Mucosa of rectum (tissue), 2 donors: ENCODE measurements around the gene EEF1A2.
"Not testable (repeated sequence)": the region's sequence is repeated elsewhere in the genome, so short reads cannot be mapped to it uniquely, and the experiment has no call there.

Experiments used
- H3K27ac ChIP-seq, 2 donors: one replicate each; pipeline ENCODE4 v1.7.0; 2013; ENCODE audit warnings: inconsistent platforms in 2 of 2, low read depth in 2 of 2, low read length in 2 of 2
- H3K27me3 ChIP-seq, 2 donors: one replicate each; pipeline ENCODE4 v1.7.0; 2013; ENCODE audit warnings: low read length in 2 of 2; ENCODE audit not compliant: control insufficient read depth in 2 of 2, insufficient read depth in 2 of 2
- H3K36me3 ChIP-seq, 2 donors: one replicate each; pipeline ENCODE4 v1.7.0; 2013; ENCODE audit warnings: low read length in 2 of 2; ENCODE audit not compliant: control insufficient read depth in 2 of 2, insufficient read depth in 2 of 2
- H3K4me1 ChIP-seq, 2 donors: one replicate each; pipeline ENCODE4 v1.7.0; 2013; ENCODE audit warnings: low read length in 2 of 2, mild to moderate bottlenecking in 1 of 2; ENCODE audit not compliant: control insufficient read depth in 2 of 2, insufficient read depth in 2 of 2
- H3K4me3 ChIP-seq, 2 donors: one replicate each; pipeline ENCODE4 v1.7.0; 2013; ENCODE audit warnings: low read length in 2 of 2
- H3K9ac ChIP-seq, 2 donors: one replicate each; pipeline ENCODE4 v1.7.0; 2013; ENCODE audit warnings: low read length in 2 of 2, low read depth in 1 of 2, mild to moderate bottlenecking in 1 of 2
- H3K9me3 ChIP-seq, 2 donors: one replicate each; pipeline ENCODE4 v1.7.0; 2013; ENCODE audit warnings: low read length in 2 of 2; ENCODE audit not compliant: control insufficient read depth in 2 of 2
- donor health status: healthy.
- donor health status: Normal muscosa, but diverticular disease.

Gene EEF1A2

DNA sequence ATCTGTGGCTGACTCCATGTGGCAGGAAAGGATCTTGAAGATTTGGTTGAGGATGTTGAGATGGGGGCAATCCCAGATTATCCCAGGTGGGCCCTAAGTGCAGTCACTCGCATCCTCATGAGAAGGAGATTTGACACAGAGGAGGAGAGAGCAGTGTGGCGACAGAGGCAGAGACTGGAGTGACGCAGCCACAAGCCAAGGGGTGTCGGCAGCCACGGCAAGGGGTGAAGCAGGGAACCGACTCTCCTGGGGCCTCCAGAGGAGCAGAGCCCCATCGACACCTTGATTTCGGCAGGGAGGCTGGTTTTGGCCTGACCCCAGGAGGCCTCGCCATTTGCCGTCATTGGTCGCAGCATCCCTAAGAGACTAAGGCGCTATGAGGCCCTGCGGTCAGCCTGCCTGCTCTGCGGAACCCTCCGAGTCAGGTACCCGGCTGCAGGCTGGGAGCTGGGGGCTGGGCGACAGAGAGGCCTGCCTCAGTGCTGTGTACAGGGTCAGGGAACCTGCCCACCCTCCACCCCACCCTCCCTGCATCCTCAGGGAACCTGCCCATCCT lies 12.5 kb downstream of the EEF1A2 start:
- Histone ChIP-seq H3K4me3 (no peak overlapping the region), H3K4me1 (no peaks in the 10 kb centered on the region), H3K36me3 (no peaks in the 10 kb centered on the region), H3K9ac (no peak overlapping the region), H3K27ac (no peak overlapping the region), H3K27me3 (peaks cover 14 to 17% of the 10 kb centered on the region in 2 donors), H3K9me3 (no peaks in the 10 kb centered on the region)

DNA sequence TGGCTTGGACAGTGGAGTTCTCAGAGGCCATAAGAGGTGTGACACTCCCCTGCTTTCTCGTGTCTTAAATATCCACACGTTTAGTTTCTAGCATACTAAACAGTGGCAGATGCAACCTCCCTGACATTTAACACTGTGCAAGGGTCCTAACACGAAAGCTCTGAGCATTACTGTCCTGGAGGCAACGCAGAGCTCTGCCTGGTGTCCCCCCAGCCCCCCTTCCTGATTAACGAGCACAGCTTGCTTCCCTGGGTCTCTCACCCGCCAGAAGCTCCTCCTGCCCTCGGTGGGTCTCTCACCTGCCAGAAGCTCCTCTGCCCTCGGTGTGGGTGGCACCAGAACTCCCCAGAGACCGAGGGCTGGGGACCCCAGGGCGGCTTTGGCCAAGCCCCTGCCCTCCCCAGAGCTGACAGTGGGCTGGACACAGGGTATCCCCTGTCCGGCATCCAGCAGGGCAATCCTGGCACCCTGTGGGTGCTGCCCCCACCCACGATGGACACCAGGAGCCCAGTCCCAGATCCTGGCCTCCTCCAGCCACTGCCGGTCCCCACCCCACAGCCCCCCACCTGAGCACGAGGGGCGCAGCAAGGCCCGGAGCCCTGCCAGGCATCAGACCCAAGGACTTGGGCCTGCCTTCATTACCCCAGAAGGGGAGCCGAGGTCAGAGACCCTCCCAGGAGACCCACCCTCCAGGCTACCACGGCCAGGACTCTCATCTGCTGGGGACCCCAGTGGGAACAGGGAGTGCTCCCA lies 14.1 kb downstream of the EEF1A2 start:
- Histone ChIP-seq H3K4me1 (no peaks in the 10 kb centered on the region), H3K36me3 (no peaks in the 10 kb centered on the region), H3K4me3 (no peak overlapping the region), H3K27me3 (peaks cover 15 to 19% of the 10 kb centered on the region in 2 donors), H3K27ac (no peak overlapping the region), H3K9ac (no peak overlapping the region), H3K9me3 (no peaks in the 10 kb centered on the region)

DNA sequence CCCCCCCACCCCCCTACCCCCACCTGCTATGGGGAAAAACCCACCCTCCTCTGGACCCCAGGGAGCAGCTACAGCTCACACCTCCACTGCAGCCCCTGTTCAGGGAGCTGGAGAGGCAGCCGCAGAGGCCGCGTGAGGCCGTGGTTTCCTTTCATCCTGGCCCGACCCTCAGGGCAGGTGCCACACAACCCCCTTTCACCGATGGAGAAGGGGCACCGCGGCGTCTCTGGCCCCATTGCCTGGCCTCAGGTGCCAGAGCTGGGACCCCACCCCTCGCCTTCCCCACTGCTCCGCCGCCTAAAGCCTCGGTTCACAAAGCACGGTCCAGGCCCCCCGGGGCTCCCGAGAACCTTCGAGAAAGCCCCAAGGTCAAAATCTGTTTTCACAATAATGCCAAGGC lies 14.6 kb downstream of the EEF1A2 start:
- H3K27me3 ChIP-seq, result peaks cover 19 to 20% of the 10 kb centered on the region in 2 donors
- no peaks in the 10 kb centered on the region for H3K4me1 ChIP-seq
- H3K9ac ChIP-seq, result no peak overlapping the region
- H3K4me3 ChIP-seq, result no peak overlapping the region
- no peaks in the 10 kb centered on the region for H3K36me3 ChIP-seq
- no peak overlapping the region for H3K27ac ChIP-seq
- H3K9me3 ChIP-seq, result no peaks in the 10 kb centered on the region

DNA sequence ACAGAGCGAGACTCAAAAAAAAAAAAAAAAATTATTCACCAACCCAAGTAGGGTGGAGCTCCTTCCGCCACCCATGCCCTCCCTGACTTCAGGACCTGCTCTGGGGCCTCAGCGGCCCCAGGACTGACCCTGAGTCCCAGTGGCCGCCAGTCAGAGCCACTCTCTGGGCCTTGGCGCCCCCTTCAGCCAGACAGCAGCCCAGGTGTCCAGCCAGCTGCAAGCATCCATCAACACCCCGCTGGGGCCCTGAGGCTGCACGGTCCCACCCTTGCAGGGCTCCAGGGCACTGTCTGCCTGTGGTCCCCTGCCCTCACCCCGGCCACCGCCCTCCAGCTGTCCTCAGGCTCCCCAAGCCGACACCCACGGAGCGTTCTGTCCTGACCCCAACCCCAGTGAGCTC lies 15.0 kb downstream of the EEF1A2 start:
- no peak overlapping the region for H3K4me3 ChIP-seq
- no peaks in the 10 kb centered on the region for H3K36me3 ChIP-seq
- no peak overlapping the region for H3K27ac ChIP-seq
- H3K9ac ChIP-seq, result no peak overlapping the region
- H3K4me1 ChIP-seq, result no peaks in the 10 kb centered on the region
- H3K9me3 ChIP-seq, result no peaks in the 10 kb centered on the region
- H3K27me3 ChIP-seq, result peaks cover 20% of the 10 kb centered on the region in 2 donors

DNA sequence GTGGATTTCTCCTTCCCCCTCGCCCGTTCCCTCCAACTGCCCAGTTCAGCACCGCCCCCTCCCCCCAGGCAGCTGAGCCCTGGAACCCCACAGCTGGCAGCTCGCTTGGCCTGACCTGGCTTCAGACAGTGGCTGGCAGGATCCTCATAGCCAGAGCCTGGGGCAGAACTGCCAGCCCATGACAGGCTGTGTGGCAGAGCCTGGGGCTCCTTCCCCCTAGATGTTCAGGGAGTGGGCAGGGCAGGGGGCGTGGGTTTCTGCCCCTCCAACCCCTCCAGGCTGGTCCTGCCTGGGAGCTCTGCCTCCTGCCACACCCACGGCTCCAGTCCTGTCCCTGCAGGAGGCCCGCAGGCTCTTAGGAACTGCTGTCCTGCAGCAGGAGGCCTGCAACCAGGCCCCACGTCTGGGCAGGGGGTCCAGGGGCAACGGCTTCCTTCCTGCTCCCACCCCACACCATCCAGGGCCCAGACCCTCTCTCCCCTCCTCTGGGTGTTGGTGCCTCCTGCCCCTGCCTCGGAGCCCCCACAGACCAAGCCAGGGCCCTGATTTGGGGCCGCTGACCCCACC lies 16.8 kb downstream of the EEF1A2 start:
- Histone ChIP-seq H3K27me3 (peaks cover 17 to 19% of the 10 kb centered on the region in 2 donors), H3K9me3 (no peaks in the 10 kb centered on the region), H3K4me1 (no peaks in the 10 kb centered on the region)

DNA sequence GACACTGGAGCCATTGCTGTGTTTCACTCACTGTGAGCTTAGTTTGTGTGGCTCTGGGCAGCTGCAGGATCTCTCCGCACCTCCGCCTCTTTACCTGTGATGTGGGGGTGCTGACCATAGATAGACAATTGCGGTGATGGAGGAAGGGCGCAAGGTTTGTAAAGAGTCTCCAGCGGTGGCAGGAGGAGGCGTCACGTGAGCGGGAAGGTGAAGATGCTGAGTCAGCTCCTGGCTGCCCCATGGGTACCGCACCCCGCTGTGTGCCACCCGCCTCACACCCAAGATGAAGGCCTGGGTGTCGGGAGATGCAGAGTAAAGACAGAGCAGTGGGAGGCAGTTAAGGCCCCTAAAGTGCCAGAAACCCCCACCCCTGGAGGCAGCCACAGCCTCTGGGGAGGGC lies 17.4 kb downstream of the EEF1A2 start:
- Histone ChIP-seq H3K4me3 (no peak overlapping the region), H3K36me3 (no peaks in the 10 kb centered on the region), H3K9me3 (no peaks in the 10 kb centered on the region), H3K27me3 (peaks cover 19 to 20% of the 10 kb centered on the region in 2 donors), H3K9ac (no peak overlapping the region), H3K27ac (no peak overlapping the region), H3K4me1 (no peaks in the 10 kb centered on the region)

More for the DNA sequence above, 16.8 kb downstream of the EEF1A2 start:
- H3K9ac ChIP-seq, result no peak overlapping the region
- no peak overlapping the region for H3K27ac ChIP-seq
- no peaks in the 10 kb centered on the region for H3K36me3 ChIP-seq
- H3K4me3 ChIP-seq, result no peak overlapping the region

DNA sequence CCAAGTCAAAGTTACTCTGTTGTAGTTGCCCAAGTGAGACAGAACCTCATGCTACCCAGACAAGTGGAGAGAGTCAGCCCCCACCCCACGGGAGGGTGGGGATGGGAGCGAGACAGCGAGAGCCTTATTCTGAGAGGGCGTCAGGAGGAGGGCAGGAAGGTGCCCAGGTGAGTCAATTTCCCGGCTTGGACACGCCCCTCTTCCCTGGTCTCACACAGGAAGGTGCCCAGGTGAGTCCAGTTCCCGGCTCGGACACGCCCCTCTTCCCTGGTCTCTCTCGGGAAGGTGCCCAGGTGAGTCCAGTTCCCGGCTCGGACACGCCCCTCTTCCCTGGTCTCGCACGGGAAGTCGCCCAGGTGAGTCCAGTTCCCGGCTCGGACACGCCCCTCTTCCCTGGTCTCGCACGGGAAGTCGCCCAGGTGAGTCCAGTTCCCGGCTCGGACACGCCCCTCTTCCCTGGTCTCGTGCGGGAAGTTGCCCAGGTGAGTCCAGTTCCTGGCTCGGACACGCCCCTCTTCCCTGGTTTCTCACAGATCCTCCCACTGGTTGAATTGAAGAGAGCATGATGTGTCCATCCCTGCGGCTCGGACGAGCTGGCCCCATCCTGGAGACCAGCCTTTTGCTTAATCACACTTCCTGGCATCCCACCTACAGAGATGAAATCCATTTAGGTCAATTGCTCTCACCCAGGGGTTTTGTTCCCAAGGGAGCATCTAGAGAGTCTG lies 19.0 kb downstream of the EEF1A2 start:
- H3K4me3 ChIP-seq, H3K36me3 ChIP-seq, H3K27ac ChIP-seq, H3K9me3 ChIP-seq, H3K9ac ChIP-seq, H3K4me1 ChIP-seq: not testable (repeated sequence)
- H3K27me3 ChIP-seq, result peaks cover 20 to 23% of the 10 kb centered on the region in 2 donors

DNA sequence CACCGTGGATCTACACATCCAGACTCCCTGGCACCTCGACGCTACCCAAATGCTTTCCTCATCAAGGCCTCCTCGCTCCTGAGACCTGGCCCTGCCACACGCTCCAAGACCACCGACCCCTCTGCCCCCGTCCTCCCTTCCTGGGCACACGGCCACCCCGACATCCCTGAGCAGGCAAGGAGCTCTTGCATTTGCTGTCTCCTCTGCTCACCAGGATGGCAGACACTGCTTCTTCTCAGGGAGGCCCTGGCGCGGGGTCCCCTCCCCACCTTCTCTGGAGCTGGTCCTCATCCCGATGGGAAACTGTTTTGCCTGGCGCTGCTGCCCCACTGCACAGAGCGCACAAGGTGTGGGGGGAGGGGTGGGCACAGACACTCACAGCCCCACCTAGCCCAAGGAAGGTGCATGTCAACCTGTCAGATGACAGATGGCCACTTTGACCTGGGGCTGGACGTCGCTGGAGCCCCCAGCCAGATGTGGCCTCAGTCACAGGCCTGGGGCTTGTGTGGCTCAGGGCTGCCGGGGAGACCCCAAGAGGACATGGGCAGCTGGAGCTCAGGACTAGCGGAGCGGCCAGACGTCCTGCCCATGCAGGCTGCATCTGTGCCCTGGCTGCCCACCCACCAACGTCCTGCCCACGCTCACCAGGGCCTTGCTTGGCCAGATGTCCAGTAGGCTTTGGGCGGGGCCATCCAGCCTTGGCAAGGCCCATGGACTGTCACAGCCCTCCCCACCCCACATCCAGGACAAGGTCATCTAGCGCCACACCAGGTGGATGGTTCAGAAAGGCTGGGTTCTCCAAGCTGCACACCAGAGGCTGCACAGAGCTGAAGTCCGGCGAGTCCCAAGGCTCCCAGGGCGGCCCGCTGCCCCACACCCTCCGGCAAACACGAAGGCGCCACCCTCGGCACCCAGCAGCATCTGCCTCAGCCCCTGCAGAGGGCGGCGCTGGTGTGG lies 20.3 kb downstream of the EEF1A2 start:
- H3K27me3 ChIP-seq, result peaks cover 28 to 30% of the 10 kb centered on the region in 2 donors
- H3K9me3 ChIP-seq, result no peaks in the 10 kb centered on the region
- H3K27ac ChIP-seq, result no peak overlapping the region
- H3K4me3 ChIP-seq, result no peak overlapping the region
- H3K4me1 ChIP-seq, result no peaks in the 10 kb centered on the region
- no peaks in the 10 kb centered on the region for H3K36me3 ChIP-seq
- no peak overlapping the region for H3K9ac ChIP-seq

DNA sequence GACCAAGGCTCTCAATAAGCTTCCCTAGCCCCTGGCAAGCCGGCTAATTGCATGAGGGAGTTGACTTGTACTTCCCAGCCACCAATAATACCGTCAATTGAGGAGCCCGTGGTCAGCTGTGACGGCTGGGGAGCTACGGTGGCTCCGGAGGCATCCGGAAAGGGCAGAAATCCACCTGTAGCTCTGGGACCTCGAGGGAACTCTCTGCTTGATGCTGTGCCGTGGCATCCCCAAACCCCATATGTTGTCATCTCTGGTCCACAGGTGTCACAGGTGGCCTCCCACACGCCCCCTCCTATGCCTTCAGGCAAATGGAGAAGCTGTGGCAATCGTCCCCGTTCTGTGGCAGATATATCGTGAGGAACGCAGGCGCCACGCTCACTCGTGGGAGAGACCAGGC lies 20.9 kb downstream of the EEF1A2 start:
- H3K27ac ChIP-seq, result no peak overlapping the region
- H3K4me1 ChIP-seq, result no peaks in the 10 kb centered on the region
- H3K36me3 ChIP-seq, result no peaks in the 10 kb centered on the region
- peaks cover 31 to 34% of the 10 kb centered on the region in 2 donors for H3K27me3 ChIP-seq
- H3K9ac ChIP-seq, result no peak overlapping the region
- H3K4me3 ChIP-seq, result no peak overlapping the region
- H3K9me3 ChIP-seq, result no peaks in the 10 kb centered on the region
